Measurements from ENCODE around the gene SLC47A1. TPM values are rescaled to one million over a fixed set of nuclear protein-coding genes. Genes with fewer than 3 reads are reported as not detected.

Gene SLC47A1, protein sequence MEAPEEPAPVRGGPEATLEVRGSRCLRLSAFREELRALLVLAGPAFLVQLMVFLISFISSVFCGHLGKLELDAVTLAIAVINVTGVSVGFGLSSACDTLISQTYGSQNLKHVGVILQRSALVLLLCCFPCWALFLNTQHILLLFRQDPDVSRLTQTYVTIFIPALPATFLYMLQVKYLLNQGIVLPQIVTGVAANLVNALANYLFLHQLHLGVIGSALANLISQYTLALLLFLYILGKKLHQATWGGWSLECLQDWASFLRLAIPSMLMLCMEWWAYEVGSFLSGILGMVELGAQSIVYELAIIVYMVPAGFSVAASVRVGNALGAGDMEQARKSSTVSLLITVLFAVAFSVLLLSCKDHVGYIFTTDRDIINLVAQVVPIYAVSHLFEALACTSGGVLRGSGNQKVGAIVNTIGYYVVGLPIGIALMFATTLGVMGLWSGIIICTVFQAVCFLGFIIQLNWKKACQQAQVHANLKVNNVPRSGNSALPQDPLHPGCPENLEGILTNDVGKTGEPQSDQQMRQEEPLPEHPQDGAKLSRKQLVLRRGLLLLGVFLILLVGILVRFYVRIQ
- 100 to 1,000 TPM in 2 of 6 experiments, 10 to 100 TPM in 4; 47.5 to 182 (median 67.4) TPM for total RNA-seq
- long read RNA-seq, transcript SLC47A1-201 (17 exons, 3,280 nt): major isoform, 12 of 34 reads
- long read RNA-seq, partial matches to known transcripts: 3 of 34 reads
- long read RNA-seq, other reads (novel, unspliced or antisense): 17 of 34 reads

- TF ChIP-seq POLR2A (IDR thresholded peaks at IDR 0.05): peak; percentile 57
- TF ChIP-seq, protein P1, sequence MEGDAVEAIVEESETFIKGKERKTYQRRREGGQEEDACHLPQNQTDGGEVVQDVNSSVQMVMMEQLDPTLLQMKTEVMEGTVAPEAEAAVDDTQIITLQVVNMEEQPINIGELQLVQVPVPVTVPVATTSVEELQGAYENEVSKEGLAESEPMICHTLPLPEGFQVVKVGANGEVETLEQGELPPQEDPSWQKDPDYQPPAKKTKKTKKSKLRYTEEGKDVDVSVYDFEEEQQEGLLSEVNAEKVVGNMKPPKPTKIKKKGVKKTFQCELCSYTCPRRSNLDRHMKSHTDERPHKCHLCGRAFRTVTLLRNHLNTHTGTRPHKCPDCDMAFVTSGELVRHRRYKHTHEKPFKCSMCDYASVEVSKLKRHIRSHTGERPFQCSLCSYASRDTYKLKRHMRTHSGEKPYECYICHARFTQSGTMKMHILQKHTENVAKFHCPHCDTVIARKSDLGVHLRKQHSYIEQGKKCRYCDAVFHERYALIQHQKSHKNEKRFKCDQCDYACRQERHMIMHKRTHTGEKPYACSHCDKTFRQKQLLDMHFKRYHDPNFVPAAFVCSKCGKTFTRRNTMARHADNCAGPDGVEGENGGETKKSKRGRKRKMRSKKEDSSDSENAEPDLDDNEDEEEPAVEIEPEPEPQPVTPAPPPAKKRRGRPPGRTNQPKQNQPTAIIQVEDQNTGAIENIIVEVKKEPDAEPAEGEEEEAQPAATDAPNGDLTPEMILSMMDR (IDR thresholded peaks at IDR 0.05): no peak
- WGBS (ENCODE audit: insufficient coverage, low coverage, low lambda C conversion rate, missing lambda C conversion rate): 3% methylated on average over 14 of the region's 87 CpGs
- Histone ChIP-seq H3K36me3 (no peaks in the 10 kb centered on the region), H3K4me3 (peak within 1 kb of the TSS; percentile 75 to 92 (median 85)), H3K9me3 (no peaks in the 10 kb centered on the region), H3K4me1 (peaks cover 0 to 49% (median 12%) of the 10 kb centered on the region in 4 donors), H3K27ac (peak within 1 kb of the TSS; percentile 82 to 100 (median 99)), H3K27me3 (no peaks in the 10 kb centered on the region)
- intact Hi-C loops (cut with DNase I): no loop called here
- ATAC-seq: peak; percentile 76 to 92 (median 79)
- peak; percentile 74 to 86 (median 84) for DNase-seq
Observed at GRCh38 chr17:19533718-19534561, at the start of gene SLC47A1. TSS of gene SLC47A1 (plus strand) at chr17:19533854. CDS start at chr17:19533940, 86 bp downstream.

DNA sequence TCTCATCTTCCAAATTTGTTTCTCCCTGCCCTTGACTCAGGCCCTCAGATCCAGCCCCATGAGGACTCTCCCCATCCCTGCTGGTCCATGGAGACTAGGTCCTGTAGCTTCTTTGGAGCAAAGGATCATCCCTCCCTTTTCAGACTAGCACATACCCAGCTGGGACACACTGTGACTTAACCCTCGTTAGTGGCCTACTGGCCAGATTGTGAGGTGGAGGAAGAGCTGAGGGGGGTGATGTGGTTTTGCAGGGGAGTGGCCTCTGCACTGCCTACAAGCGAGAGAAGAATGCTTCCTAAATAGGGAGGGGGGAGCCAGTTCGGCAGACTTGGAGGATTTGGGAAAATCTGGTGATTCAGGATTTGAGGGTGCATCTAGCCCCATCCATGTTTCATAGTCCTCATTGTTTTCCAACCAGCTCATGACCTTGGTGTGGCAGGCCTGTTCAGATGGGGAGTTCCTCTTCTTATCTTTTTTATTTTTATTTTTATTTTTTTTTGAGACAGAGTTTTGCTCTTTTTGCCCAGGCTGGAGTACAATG lies 47.8 kb upstream of the SLC47A1 start:
- Histone ChIP-seq H3K9me3 (no peaks in the 10 kb centered on the region), H3K27me3 (no peaks in the 10 kb centered on the region), H3K4me3 (no peak overlapping the region), H3K27ac (no peak overlapping the region), H3K4me1 (no peaks in the 10 kb centered on the region), H3K36me3 (no peaks in the 10 kb centered on the region)
- WGBS (ENCODE audit: insufficient coverage, low coverage, low lambda C conversion rate, missing lambda C conversion rate): 70% methylated on average over 1 of the region's 3 CpGs
- ATAC-seq: no peak
- intact Hi-C loops (cut with DNase I): no loop called here
- TF ChIP-seq POLR2A (IDR thresholded peaks at IDR 0.05): no peak
- TF ChIP-seq, protein P1 (IDR thresholded peaks at IDR 0.05): no peak
- no peak for DNase-seq

GRCh38 chr17:19486351-19487023 lies 47.2 kb upstream of the SLC47A1 start:
- TF ChIP-seq, protein P1 (IDR thresholded peaks at IDR 0.05): no peak
- no peak for TF ChIP-seq POLR2A (IDR thresholded peaks at IDR 0.05)
- no peaks in the 10 kb centered on the region for H3K4me1 ChIP-seq
- no peak overlapping the region for H3K4me3 ChIP-seq
- H3K27me3 ChIP-seq: no peaks in the 10 kb centered on the region
- intact Hi-C loops (cut with DNase I): no loop called here
- DNase-seq: no peak
- H3K27ac ChIP-seq: no peak overlapping the region
- no peaks in the 10 kb centered on the region for H3K36me3 ChIP-seq
- H3K9me3 ChIP-seq: no peaks in the 10 kb centered on the region
- 93% methylated on average over 13 of the region's 13 CpGs for WGBS (ENCODE audit: insufficient coverage, low coverage, low lambda C conversion rate, missing lambda C conversion rate)
- no peak for ATAC-seq
